ENCODE results near the gene DNASE2.
A peak's percentile ranks its signal among the peaks of the same experiment; 100 is the strongest.
"Not testable (repeated sequence)": the region's sequence is repeated elsewhere in the genome, so short reads cannot be mapped to it uniquely, and the experiment has no call there.

The DNASE2 gene, protein sequence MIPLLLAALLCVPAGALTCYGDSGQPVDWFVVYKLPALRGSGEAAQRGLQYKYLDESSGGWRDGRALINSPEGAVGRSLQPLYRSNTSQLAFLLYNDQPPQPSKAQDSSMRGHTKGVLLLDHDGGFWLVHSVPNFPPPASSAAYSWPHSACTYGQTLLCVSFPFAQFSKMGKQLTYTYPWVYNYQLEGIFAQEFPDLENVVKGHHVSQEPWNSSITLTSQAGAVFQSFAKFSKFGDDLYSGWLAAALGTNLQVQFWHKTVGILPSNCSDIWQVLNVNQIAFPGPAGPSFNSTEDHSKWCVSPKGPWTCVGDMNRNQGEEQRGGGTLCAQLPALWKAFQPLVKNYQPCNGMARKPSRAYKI

GRCh38 chr19:12881172-12881808 lies at the start of gene DNASE2:
TSS of gene DNASE2 (minus strand) at chr19:12881449. CDS start at chr19:12881375, 74 bp downstream.
- DNase-seq (ENCODE audit: low read depth in 2 of 2): peak; percentile 67 to 73

- DNase-seq (ENCODE audit: low read depth in 2 of 2): no peak
Observed at GRCh38 chr19:12930002-12930645, 48.9 kb upstream of the DNASE2 start.

DNA sequence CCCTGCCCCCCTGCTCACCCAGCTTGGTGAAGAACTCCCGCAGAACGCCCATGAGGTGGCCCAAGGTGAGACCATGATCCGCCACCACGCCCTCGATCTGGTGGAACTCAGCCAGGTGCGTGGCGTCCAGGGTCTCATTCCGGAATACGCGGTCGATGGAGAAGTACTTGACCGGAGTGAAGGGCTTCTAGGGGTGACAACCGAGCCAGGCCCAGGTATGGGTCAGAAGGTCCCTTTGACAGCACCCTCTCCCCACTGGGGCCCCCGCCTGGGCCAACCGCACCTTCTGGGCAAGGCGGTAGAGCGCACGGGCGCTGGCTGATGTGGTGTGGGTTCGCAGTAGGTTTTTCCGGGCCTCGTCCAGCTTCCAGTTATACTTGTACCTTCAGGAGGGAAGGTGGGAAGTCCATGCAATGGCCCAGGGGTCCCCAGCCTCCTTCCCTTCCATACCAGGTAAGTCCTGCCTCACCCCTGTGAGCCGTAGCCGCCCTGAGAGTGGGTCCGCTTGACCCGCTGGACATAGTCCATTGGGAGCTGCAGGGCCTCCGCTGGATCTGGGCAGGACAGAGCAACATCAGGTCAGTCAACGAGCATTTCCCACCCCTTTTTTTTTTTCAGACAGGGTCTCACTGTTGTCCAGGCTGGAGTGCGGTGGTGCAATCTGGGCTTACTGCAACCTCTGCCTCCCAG lies 43.5 kb upstream of the DNASE2 start:
- DNase-seq (ENCODE audit: low read depth in 2 of 2): no peak

DNA sequence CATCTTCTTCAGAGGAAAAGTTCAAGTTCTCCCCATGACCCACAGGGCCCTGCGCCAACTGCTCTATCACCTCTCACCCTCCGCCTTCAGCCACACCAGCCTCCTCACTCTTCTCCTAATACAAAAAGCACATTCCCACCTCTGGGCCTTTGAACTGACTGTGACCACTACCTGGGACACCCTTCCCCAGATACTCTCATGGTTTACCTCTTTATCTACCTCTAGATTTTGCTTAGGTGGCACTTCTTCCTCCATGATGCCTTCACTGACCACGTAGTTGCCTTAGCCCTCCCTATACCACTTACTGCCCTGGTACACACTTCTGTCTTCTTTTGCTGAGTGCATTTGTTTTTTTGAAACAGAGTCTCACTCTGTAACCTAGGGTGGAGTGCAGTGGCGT lies 41.7 kb upstream of the DNASE2 start:
- no peak for DNase-seq (ENCODE audit: low read depth in 2 of 2)

GRCh38 chr19:12921047-12921446 lies 39.8 kb upstream of the DNASE2 start:
- DNase-seq (ENCODE audit: low read depth in 2 of 2): no peak

GRCh38 chr19:12918253-12918652 lies 37.0 kb upstream of the DNASE2 start:
- DNase-seq (ENCODE audit: low read depth in 2 of 2): no peak

- not testable (repeated sequence) for DNase-seq (ENCODE audit: low read depth in 2 of 2)
Observed at GRCh38 chr19:12915860-12916259, 34.6 kb upstream of the DNASE2 start.

DNA sequence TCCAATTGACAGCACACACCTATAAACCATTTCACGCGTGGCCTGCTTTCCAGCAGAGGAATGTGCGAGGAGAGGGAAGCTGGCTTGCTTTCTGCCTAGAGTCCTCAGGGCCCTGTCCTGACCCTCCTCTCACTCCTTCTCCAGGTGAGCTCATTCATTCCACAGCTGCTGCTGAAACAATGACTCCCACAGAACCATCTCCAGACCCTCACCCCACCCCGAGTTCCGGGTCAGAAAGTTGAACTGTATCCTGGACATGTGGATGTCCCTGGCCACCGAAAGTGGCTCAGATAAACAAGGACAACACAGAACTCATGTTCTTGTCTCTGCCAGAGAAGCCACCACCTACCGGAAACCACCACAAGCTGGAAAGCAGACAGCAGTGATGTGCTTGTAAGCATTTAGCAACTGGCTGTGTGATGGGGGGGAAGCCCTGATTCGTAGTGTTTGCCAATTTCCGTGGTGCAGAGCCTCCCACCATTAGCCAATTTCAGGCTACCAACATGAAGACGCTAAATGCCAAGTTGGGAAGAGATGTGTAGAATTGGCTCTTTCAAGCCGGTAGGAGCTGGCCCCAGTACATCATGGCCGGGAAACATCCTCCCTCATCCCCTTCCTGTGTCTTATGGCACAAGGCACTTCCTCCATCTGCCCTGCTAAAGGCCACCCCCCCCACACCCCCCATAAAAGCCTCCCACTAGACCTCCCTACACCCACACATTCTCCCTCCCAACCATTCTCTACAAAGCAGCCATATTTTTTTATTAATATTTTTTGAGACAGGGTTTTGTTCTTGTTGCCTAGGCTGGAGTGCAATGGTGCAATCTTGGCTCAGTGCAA lies 32.8 kb upstream of the DNASE2 start:
- DNase-seq (ENCODE audit: low read depth in 2 of 2): no peak

- no peak for DNase-seq (ENCODE audit: low read depth in 2 of 2)
Observed at GRCh38 chr19:12913011-12913561, 31.8 kb upstream of the DNASE2 start.

- DNase-seq (ENCODE audit: low read depth in 2 of 2): no peak
Observed at GRCh38 chr19:12912571-12912970, 31.3 kb upstream of the DNASE2 start.

DNA sequence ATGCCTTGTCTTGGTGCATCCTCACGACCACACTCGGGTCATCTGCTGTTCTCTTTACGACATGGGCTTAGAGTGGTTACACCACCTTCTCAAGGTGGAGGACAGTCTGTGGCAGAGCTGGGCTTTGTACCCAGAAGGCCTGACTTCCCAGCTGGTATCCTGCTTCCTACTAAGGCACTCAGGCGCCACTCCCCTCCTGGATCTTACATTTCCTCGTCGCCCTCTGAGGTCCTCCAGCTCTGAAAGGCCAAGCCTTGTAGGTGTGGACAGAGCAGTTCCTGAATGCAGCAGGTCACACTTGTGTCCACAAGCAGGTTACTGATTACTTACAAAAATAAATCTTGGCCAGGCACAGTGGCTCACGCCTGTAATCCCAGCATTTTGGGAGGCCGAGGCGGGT lies 25.9 kb upstream of the DNASE2 start:
- DNase-seq (ENCODE audit: low read depth in 2 of 2): no peak

GRCh38 chr19:12899891-12900518 lies 18.8 kb upstream of the DNASE2 start:
- DNase-seq (ENCODE audit: low read depth in 2 of 2): no peak

DNA sequence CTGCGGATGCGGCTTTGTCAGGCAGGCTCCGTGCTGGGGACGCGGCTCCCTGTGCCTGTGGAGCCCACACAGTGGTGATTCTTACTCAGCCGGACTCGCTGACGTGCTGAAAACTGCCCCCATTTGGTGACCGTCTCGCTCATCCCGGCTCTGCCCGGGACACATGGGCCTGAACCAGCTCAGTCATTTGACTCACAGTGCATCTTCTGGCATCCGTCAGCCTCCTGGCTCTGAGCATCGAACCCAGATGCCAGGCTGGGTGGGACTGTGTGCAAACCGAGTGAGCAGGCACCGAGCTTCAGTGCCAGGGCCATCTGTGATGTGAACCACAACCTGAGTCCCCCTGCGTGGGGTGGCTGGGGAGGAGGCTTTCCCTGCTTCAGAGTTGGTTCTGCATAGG lies 15.2 kb upstream of the DNASE2 start:
- DNase-seq (ENCODE audit: low read depth in 2 of 2): no peak

DNA sequence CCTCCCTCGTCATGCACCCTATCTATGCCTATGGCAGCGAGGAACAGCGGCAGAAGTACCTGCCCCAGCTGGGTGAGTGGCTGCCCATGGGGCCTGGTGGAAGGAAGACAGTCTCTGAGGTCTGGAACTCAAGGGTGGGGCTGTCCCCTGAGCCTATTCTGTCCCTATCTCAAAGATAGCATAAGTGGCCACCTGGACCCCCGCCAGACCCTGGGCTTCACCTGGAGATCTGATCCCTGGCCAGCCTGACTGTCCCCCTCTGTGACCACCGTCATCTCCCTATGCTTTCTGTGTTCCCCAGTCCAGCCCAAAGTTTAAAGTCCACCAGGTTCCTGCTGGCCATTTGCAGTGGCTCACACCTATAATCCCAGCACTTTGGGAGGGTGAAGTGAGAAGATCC lies 12.3 kb upstream of the DNASE2 start:
- no peak for DNase-seq (ENCODE audit: low read depth in 2 of 2)

GRCh38 chr19:12891553-12892021 lies 10.3 kb upstream of the DNASE2 start:
- DNase-seq (ENCODE audit: low read depth in 2 of 2): no peak

GRCh38 chr19:12890787-12891552 lies 9.7 kb upstream of the DNASE2 start, which contains the start of gene GCDH:
TSS of gene GCDH (plus strand) at chr19:12891160. CDS start at chr19:12891305, 145 bp downstream.
- peak; percentile 80 to 87 for DNase-seq (ENCODE audit: low read depth in 2 of 2)

GRCh38 chr19:12890299-12890786 lies 9.1 kb upstream of the DNASE2 start:
- DNase-seq (ENCODE audit: low read depth in 2 of 2): not testable (repeated sequence)

DNA sequence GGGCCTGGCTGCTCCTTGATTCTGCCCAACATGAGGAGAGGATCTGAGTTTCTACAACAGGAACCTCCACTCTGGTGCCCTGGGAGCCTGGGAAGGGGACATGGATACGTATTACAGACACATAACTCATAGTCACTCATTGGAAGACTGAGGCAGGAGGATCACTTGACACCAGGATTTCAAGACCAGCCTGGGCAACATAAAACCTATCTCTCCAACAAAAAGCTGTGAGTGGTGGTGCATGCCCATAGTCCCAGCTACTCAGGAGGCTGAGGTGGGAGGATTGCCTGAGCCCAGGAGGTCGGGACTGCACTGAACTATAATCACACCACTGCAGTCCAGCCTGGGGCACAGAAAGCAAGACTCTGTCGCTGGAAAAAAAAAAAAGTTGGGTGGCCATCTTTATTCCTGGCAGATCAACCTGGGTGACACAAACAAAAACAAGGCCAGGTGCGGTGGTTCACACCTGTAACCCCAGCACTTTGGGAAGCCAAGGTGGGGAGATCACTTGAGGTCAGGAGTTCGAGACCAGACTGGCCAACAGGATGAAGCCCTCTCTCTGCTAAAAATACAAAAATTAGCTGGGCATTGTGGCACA lies 6.9 kb upstream of the DNASE2 start:
- DNase-seq (ENCODE audit: low read depth in 2 of 2): no peak

Measured in stimulated activated CD4-positive, alpha-beta T cell treated with anti-CD3 and anti-CD28 coated beads, Interleukin-1b, Interleukin-23, amount 100 ng/mL, for 1 hour (primary cell).